NCI-H524 (cell line): ENCODE results near the gene ECE1.

Experiments used
- DNase-seq, 2 experiments: peaks; one replicate each; lab custom pipeline; 2025; lab: John Stamatoyannopoulos, UW

ECE1 gene

GRCh38 chr1:21325731-21326387 is 35.6 kb upstream of the ECE1 start:
- no peak for DNase-seq

- no peak for DNase-seq
Measured at GRCh38 chr1:21325231-21325718, 35.0 kb upstream of the ECE1 start.

GRCh38 chr1:21324368-21325141 is 34.3 kb upstream of the ECE1 start:
- no peak for DNase-seq

- DNase-seq: no peak
Measured at GRCh38 chr1:21323091-21323490, 32.8 kb upstream of the ECE1 start.

GRCh38 chr1:21322681-21323016 is 32.4 kb upstream of the ECE1 start:
- DNase-seq: no peak

- DNase-seq: no peak
Measured at GRCh38 chr1:21321963-21322680, 31.9 kb upstream of the ECE1 start.

- no peak for DNase-seq
Measured at GRCh38 chr1:21320410-21321108, 30.3 kb upstream of the ECE1 start.

GRCh38 chr1:21319447-21320407 is 29.5 kb upstream of the ECE1 start:
- DNase-seq: no peak

- peak; percentile 39 to 75 for DNase-seq
Measured at GRCh38 chr1:21318714-21319159, 28.5 kb upstream of the ECE1 start.

- DNase-seq: no peak
Measured at GRCh38 chr1:21318057-21318713, 27.9 kb upstream of the ECE1 start.

- DNase-seq: no peak
Measured at GRCh38 chr1:21317690-21318043, 27.4 kb upstream of the ECE1 start.

- no peak for DNase-seq
Measured at GRCh38 chr1:21317035-21317689, 26.9 kb upstream of the ECE1 start.

GRCh38 chr1:21314743-21315396 is 24.6 kb upstream of the ECE1 start:
- no peak for DNase-seq

- no peak for DNase-seq
Measured at GRCh38 chr1:21313886-21314721, 23.8 kb upstream of the ECE1 start.

GRCh38 chr1:21313203-21313885 is 23.1 kb upstream of the ECE1 start:
- peak; percentile 65 to 83 for DNase-seq

- no peak for DNase-seq
Measured at GRCh38 chr1:21312407-21312992, 22.2 kb upstream of the ECE1 start.

GRCh38 chr1:21311016-21311415 is 20.8 kb upstream of the ECE1 start:
- no peak for DNase-seq
